Neuronal stem cell (in vitro differentiated cells): Measurements from ENCODE around the gene CD274.

Experiments
- DNase-seq: peaks from one replicate; pipeline ENCODE4 v3.0.0-alpha.2; 2013; ENCODE audit warnings: low spot score
- H2AFZ ChIP-seq: one replicate; pipeline ENCODE4 v1.6.1; 2013; ENCODE audit warnings: mild to moderate bottlenecking, low read length, inconsistent platforms
- H2AK5ac ChIP-seq: 2 replicates; pipeline ENCODE4 v1.6.1; 2013; ENCODE audit warnings: low read depth, mild to moderate bottlenecking, inconsistent platforms, low read length, moderate library complexity, mixed read lengths
- H2BK120ac ChIP-seq: 2 replicates; pipeline ENCODE4 v1.6.1; 2013; ENCODE audit warnings: low read depth, mild to moderate bottlenecking, inconsistent platforms, low read length, moderate library complexity, mixed read lengths
- H2BK12ac ChIP-seq: one replicate; pipeline ENCODE4 v1.6.1; 2013; ENCODE audit warnings: low read length, inconsistent platforms
- H2BK15ac ChIP-seq: 2 replicates; pipeline ENCODE4 v1.6.1; 2013; ENCODE audit warnings: mild to moderate bottlenecking, low read length, inconsistent platforms, mixed read lengths
- H2BK5ac ChIP-seq: one replicate; pipeline ENCODE4 v1.6.1; 2013; ENCODE audit warnings: inconsistent platforms, mild to moderate bottlenecking, low read length, moderate library complexity
- H3K14ac ChIP-seq: one replicate; pipeline ENCODE4 v1.6.1; 2013; ENCODE audit warnings: low read length, inconsistent platforms
- H3K18ac ChIP-seq: 2 replicates; pipeline ENCODE4 v1.6.1; 2013; ENCODE audit warnings: low read length, inconsistent platforms
- H3K23ac ChIP-seq: 2 replicates; pipeline ENCODE4 v1.6.1; 2013; ENCODE audit warnings: low read depth, mild to moderate bottlenecking, mixed read lengths, low read length, inconsistent platforms; ENCODE audit not compliant: poor library complexity
- H3K27ac ChIP-seq: replicated peaks from 3 replicates; pipeline ENCODE4 v1.5.1; 2013; ENCODE audit warnings: low read length, inconsistent platforms
- H3K27me3 ChIP-seq, 3 experiments: 2 replicates each; pipeline ENCODE4 v1.6.1; 2013; ENCODE audit warnings: low read length in 3 of 3, mild to moderate bottlenecking in 2 of 3, inconsistent platforms in 1 of 3, low read depth in 1 of 3, mixed read lengths in 1 of 3, moderate library complexity in 1 of 3; ENCODE audit not compliant: control insufficient read depth in 3 of 3, insufficient read depth in 3 of 3
- H3K36me3 ChIP-seq, 2 donors: replicated peaks in 1 of 2; 2 replicates each; pipeline ENCODE4 v1.6.1; 2013; ENCODE audit warnings: low read length in 2 of 2; ENCODE audit not compliant: control insufficient read depth in 2 of 2, insufficient read depth in 2 of 2
- H3K4ac ChIP-seq: 2 replicates; pipeline ENCODE4 v1.6.1; 2013; ENCODE audit warnings: inconsistent platforms, mild to moderate bottlenecking, low read length, moderate library complexity
- H3K4me1 ChIP-seq, 2 donors: 1 replicate in 1 of 2; 2 replicates in 1 of 2; pipeline ENCODE4 v1.6.1; 2013; ENCODE audit warnings: low read length in 2 of 2, low read depth in 1 of 2; ENCODE audit not compliant: control insufficient read depth in 2 of 2, insufficient read depth in 1 of 2
- H3K4me2 ChIP-seq: one replicate; pipeline ENCODE4 v1.6.1; 2013; ENCODE audit warnings: mild to moderate bottlenecking, low read length, inconsistent platforms; ENCODE audit not compliant: insufficient read depth, poor library complexity, severe bottlenecking
- H3K4me3 ChIP-seq, 2 donors: 2 replicates each; pipeline ENCODE4 v1.5.1; 2013; ENCODE audit warnings: low read length in 2 of 2, mild to moderate bottlenecking in 2 of 2, inconsistent platforms in 1 of 2, moderate library complexity in 1 of 2
- H3K79me1 ChIP-seq: one replicate; pipeline ENCODE4 v1.6.1; 2013; ENCODE audit warnings: low read depth, mild to moderate bottlenecking, inconsistent platforms, low read length, moderate library complexity
- H3K9ac ChIP-seq: one replicate; pipeline ENCODE4 v1.6.1; 2013; ENCODE audit warnings: mild to moderate bottlenecking, low read depth, low read length, inconsistent platforms; ENCODE audit not compliant: poor library complexity
- H3K9me3 ChIP-seq, 2 donors: replicated peaks in 1 of 2; 2 replicates each; pipeline versions ENCODE3 to v1.6.1; 2013; ENCODE audit warnings: low read length in 2 of 2, mild to moderate bottlenecking in 2 of 2, inconsistent platforms in 1 of 2, low read depth in 1 of 2, mixed read lengths in 1 of 2, moderate library complexity in 1 of 2; ENCODE audit not compliant: control insufficient read depth in 2 of 2, insufficient read depth in 1 of 2
- H4K8ac ChIP-seq: one replicate; pipeline ENCODE4 v1.6.1; 2013; ENCODE audit warnings: low read depth, mild to moderate bottlenecking, inconsistent platforms, low read length, moderate library complexity
- H4K91ac ChIP-seq: one replicate; pipeline ENCODE4 v1.6.1; 2013; ENCODE audit warnings: low read length, low read depth, mild to moderate bottlenecking, inconsistent platforms; ENCODE audit not compliant: poor library complexity
- WGBS, 2 donors: extraction: QIAGEN DNeasy Blood & Tissue Kit; methylation state at CpG; one replicate each; pipeline ENCODE4 v1.1.7; 2013; ENCODE audit warnings: missing lambda C conversion rate in 2 of 2, mixed read lengths in 1 of 2; ENCODE audit not compliant: insufficient read length in 2 of 2, insufficient replicate concordance in 1 of 2; ENCODE audit errors: extremely low coverage in 2 of 2; 5-methylcytosine and 5-hydroxymethylcytosine counted together

Gene CD274

DNA sequence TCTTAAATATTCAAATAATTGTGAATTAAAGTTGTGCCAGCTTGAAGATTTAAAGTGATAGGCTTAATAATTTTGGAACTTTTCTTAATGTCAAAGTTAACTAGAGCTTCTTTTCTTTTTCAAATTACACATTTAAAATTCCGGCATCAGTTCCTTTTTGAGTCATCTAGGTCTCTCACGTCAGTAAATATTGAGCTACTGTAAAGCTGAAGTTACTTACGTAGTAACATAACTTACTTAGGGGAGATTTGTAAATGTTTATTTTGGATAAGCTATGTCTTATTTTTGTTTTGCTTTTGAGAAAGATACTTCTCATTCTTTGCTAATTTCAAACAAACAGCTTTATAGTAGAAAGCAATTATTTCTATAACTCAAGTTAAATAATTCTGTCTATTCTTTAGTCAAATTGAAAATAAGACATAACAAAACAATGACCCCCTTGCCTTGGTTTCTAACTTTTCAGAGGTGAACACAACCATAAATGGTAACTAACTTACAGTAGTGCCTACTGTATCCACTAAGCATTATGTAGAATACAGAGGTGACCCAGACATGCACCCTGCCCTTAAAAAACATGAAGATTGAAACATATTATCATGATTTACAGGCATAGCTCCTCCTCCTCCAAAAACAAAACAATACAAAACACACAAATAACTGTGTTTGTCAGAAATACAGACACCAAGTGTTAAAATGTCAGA is 29.8 kb downstream of the CD274 start:
- H2AK5ac ChIP-seq = no peak overlapping the region
- no peak overlapping the region for H3K27ac ChIP-seq
- no peak overlapping the region for H3K14ac ChIP-seq
- DNase-seq = no peak
- H3K36me3 ChIP-seq = no peaks in the 10 kb centered on the region
- no peaks in the 10 kb centered on the region for H3K27me3 ChIP-seq
- no peak overlapping the region for H2BK12ac ChIP-seq
- H2AFZ ChIP-seq = no peak overlapping the region
- no peak overlapping the region for H3K4me3 ChIP-seq
- no peak overlapping the region for H4K8ac ChIP-seq
- no CpG with 5 or more reads among the region's 3 CpGs for WGBS, 2 donors
- no peak overlapping the region for H3K4me2 ChIP-seq
- H2BK120ac ChIP-seq = no peak overlapping the region
- no peaks in the 10 kb centered on the region for H3K4me1 ChIP-seq
- no peak overlapping the region for H4K91ac ChIP-seq
- H2BK5ac ChIP-seq = no peak overlapping the region
- H3K18ac ChIP-seq = no peak overlapping the region
- no peak overlapping the region for H3K9ac ChIP-seq
- no peaks in the 10 kb centered on the region for H3K79me1 ChIP-seq
- no peak overlapping the region for H3K23ac ChIP-seq
- H2BK15ac ChIP-seq = no peak overlapping the region
- no peaks in the 10 kb centered on the region for H3K9me3 ChIP-seq
- H3K4ac ChIP-seq = no peak overlapping the region

DNA sequence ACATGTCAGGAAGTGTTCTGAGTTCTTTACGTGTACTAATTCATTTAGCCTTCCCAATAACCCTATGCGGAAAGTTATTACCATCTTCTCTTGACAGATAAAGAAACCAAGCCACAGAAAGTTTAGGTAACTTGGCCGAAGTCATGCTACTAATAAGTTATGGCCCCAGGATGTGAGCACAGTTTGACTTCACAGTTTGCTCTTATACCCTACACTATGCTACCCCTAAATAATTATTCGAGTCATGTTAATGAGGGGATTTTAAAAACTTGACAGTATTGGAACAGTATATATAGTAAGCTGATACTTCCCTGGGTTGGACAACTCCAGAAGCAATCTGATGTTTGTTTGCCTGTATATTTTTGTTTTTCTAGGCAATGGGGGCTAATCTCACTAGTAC is 30.6 kb downstream of the CD274 start:
- Histone ChIP-seq H3K4me1 (no peaks in the 10 kb centered on the region), H4K91ac (no peak overlapping the region), H3K36me3 (no peaks in the 10 kb centered on the region), H2AFZ (no peak overlapping the region), H2BK15ac (no peak overlapping the region), H3K79me1 (no peaks in the 10 kb centered on the region), H2BK5ac (no peak overlapping the region), H3K23ac (no peak overlapping the region), H2BK120ac (no peak overlapping the region), H3K18ac (no peak overlapping the region), H3K9me3 (no peaks in the 10 kb centered on the region), H2AK5ac (no peak overlapping the region), H4K8ac (no peak overlapping the region), H3K14ac (no peak overlapping the region), H3K4ac (no peak overlapping the region), H2BK12ac (no peak overlapping the region), H3K4me2 (no peak overlapping the region), H3K27me3 (no peaks in the 10 kb centered on the region), H3K27ac (no peak overlapping the region), H3K9ac (no peak overlapping the region), H3K4me3 (no peak overlapping the region)
- DNase-seq = no peak
- WGBS, 2 donors = no CpG with 5 or more reads among the region's 4 CpGs

DNA sequence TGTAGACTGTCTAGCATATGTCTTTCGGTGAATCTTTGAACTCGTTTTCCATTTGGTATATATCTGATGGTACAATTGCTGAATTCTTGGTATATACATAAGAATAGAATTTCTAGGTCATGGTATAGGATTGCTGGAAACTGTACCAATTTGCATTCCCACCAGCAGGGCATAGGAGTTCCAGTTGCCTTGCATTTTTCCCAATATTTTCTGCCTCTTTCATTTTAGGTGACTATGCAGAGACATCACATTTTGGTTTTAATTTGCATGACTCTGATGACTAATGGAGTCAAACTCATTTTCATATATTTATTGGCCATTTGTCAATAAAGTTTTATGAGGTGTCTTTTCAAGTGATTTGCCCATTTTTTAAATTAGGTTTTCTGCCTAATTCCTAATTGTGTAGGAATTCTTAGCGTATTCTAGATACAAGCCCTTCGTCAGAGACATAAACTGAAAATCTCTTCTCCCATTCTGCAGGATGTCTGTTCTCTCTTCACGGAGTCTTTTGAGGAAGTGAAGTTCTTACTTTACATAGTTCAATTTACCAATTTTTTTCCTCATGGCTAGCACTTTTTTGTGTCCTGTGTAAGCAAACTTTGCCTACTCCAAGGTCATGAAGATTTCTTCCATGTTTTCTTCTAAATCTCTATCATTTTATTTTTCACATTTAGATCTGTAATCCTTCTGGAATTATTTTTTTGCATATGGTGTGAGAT is 31.1 kb downstream of the CD274 start:
- H2AFZ ChIP-seq = no peak overlapping the region
- no peak overlapping the region for H2BK15ac ChIP-seq
- no peak overlapping the region for H2AK5ac ChIP-seq

DNA sequence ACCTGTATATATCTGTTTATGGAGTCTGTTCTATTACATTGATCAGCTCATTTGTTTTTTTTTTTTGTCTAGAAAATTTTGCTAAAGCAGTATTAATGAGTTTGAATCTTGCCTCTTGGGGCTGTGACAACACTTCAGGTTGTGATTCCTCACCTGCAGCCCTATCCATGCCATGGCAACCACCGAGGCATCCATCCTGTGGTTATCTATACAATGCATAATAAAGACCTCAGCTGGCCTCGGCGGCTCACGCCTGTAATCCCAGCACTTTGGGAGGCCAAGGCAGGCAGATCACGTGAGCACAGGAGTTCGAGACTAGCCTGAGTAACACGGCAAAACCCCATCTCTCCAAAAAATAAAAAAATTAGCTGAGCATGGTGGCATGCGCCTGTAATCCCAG is 31.9 kb downstream of the CD274 start:
- Histone ChIP-seq H2BK120ac (no peak overlapping the region), H3K9me3 (no peaks in the 10 kb centered on the region), H2AK5ac (no peak overlapping the region), H3K27ac (no peak overlapping the region), H4K91ac (no peak overlapping the region), H3K4me2 (no peak overlapping the region), H2BK15ac (no peak overlapping the region), H3K27me3 (no peaks in the 10 kb centered on the region), H2AFZ (no peak overlapping the region), H3K4ac (no peak overlapping the region), H3K36me3 (no peaks in the 10 kb centered on the region), H2BK5ac (no peak overlapping the region), H3K23ac (no peak overlapping the region), H3K4me1 (no peaks in the 10 kb centered on the region), H2BK12ac (no peak overlapping the region), H3K9ac (no peak overlapping the region), H4K8ac (no peak overlapping the region), H3K14ac (no peak overlapping the region), H3K18ac (no peak overlapping the region), H3K4me3 (no peak overlapping the region), H3K79me1 (no peaks in the 10 kb centered on the region)
- WGBS, 2 donors = no CpG with 5 or more reads among the region's 8 CpGs
- DNase-seq = no peak

More for the DNA sequence above, 31.1 kb downstream of the CD274 start:
- no peak overlapping the region for H3K27ac ChIP-seq
- no peaks in the 10 kb centered on the region for H3K4me1 ChIP-seq
- no peak overlapping the region for H2BK5ac ChIP-seq
- H3K18ac ChIP-seq = no peak overlapping the region
- WGBS, 2 donors = no CpG with 5 or more reads among the region's 5 CpGs
- H2BK12ac ChIP-seq = no peak overlapping the region
- H4K8ac ChIP-seq = no peak overlapping the region
- H3K4ac ChIP-seq = no peak overlapping the region
- H3K9me3 ChIP-seq = no peaks in the 10 kb centered on the region
- no peaks in the 10 kb centered on the region for H3K27me3 ChIP-seq
- no peak overlapping the region for H2BK120ac ChIP-seq
- H4K91ac ChIP-seq = no peak overlapping the region
- no peak for DNase-seq
- H3K4me3 ChIP-seq = no peak overlapping the region
- H3K14ac ChIP-seq = no peak overlapping the region
- H3K36me3 ChIP-seq = no peaks in the 10 kb centered on the region
- no peak overlapping the region for H3K23ac ChIP-seq
- H3K79me1 ChIP-seq = no peaks in the 10 kb centered on the region
- no peak overlapping the region for H3K4me2 ChIP-seq
- H3K9ac ChIP-seq = no peak overlapping the region
